Parathyroid adenoma (tissue), 2 donors: ENCODE results near the gene KIF26B.

Source experiments
- H2AFZ ChIP-seq: fragments of 300-600 bp; sonication (generic); one replicate; pipeline ENCODE4 v1.7.0; 2017; ENCODE audit warnings: antibody characterized with exemption, mild to moderate bottlenecking
- H3K27ac ChIP-seq: fragments of 300-600 bp; sonication (generic); one replicate; pipeline ENCODE4 v1.7.0; 2017
- H3K27me3 ChIP-seq: fragments of 300-600 bp; sonication (generic); one replicate; pipeline ENCODE4 v1.7.0; 2017; ENCODE audit warnings: low read length; ENCODE audit not compliant: control insufficient read depth, insufficient read depth
- H3K36me3 ChIP-seq: fragments of 300-600 bp; sonication (generic); one replicate; pipeline ENCODE4 v1.7.0; 2017; ENCODE audit warnings: low read length; ENCODE audit not compliant: control insufficient read depth, insufficient read depth
- H3K4me1 ChIP-seq: fragments of 300-600 bp; sonication (generic); one replicate; pipeline ENCODE4 v1.7.0; 2017; ENCODE audit warnings: control low read depth
- H3K4me2 ChIP-seq: fragments of 300-600 bp; sonication (generic); one replicate; pipeline ENCODE4 v1.7.0; 2017; ENCODE audit warnings: low read length
- H3K4me3 ChIP-seq: fragments of 300-600 bp; sonication (generic); one replicate; pipeline ENCODE4 v1.7.0; 2017; ENCODE audit warnings: low read depth, low read length
- H3K79me2 ChIP-seq: fragments of 300-600 bp; sonication (generic); one replicate; pipeline ENCODE4 v1.7.0; 2017; ENCODE audit warnings: control low read depth
- H3K9ac ChIP-seq: fragments of 300-600 bp; sonication (generic); one replicate; pipeline ENCODE4 v1.7.0; 2017; ENCODE audit warnings: mild to moderate bottlenecking
- H3K9me3 ChIP-seq: fragments of 300-600 bp; sonication (generic); one replicate; pipeline ENCODE4 v1.7.0; 2017; ENCODE audit warnings: low read length; ENCODE audit not compliant: control insufficient read depth
- CTCF ChIP-seq: fragments of 300-600 bp; sonication (generic); IDR thresholded peaks from one replicate; pipeline ENCODE4 v1.7.0; 2017; ENCODE audit warnings: antibody characterized with exemption, mild to moderate bottlenecking
- donor health status: primary hyperparathyroidism.

The KIF26B gene

DNA sequence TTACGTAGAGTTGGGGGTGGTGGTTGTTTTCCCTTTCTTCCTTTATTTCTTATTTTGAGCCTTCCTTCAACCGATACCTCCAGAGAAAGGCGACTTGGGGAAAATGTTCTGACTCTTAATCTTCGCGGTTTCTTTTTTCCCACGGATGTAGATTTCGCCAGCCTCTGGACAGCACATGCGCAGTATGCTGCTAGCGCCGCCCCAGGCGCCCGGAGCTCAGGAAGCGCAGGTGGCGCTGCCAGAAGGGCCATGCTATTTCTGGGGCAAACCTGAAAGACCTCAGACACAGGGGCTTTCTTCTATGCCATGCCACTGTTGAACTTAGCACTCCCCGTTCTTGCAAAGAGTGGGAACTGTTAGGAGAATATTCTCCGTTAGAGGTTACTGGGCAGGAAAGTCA, 392.1 kb downstream of the KIF26B start:
- Histone ChIP-seq H3K4me2 (peak overlapping the region; percentile 47), H3K4me3 (no peak overlapping the region), H3K27ac (no peak overlapping the region), H3K9me3 (no peaks in the 10 kb centered on the region), H3K79me2 (no peaks in the 10 kb centered on the region), H2AFZ (no peak overlapping the region), H3K4me1 (no peaks in the 10 kb centered on the region), H3K27me3 (no peaks in the 10 kb centered on the region), H3K36me3 (no peaks in the 10 kb centered on the region), H3K9ac (no peak overlapping the region)
- TF ChIP-seq CTCF = no peak

- Histone ChIP-seq H3K9ac (no peak overlapping the region), H3K4me3 (no peak overlapping the region), H3K9me3 (no peaks in the 10 kb centered on the region)
Measured at GRCh38 chr1:245549996-245550719, 395.4 kb downstream of the KIF26B start.

DNA sequence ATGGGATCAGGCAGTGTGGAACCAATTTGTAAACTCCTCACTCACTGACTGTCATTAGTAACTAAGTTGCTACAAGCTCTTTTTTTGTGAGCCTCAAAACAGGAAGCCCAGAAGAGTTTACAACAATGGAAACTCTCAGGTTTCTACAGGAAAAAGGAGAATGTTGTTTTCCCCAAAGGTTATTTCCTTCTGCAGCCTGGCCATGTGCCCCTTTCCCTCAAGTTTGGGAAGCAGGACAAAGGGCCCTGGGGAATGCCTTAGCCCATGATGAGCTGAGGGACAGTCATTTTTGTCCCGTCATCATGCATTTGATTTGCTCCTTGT, 395.9 kb downstream of the KIF26B start:
- Histone ChIP-seq H3K4me2 (no peak overlapping the region), H3K27me3 (no peaks in the 10 kb centered on the region), H3K27ac (no peak overlapping the region), H2AFZ (no peak overlapping the region), H3K36me3 (no peaks in the 10 kb centered on the region), H3K9me3 (no peaks in the 10 kb centered on the region), H3K4me3 (no peak overlapping the region), H3K79me2 (no peaks in the 10 kb centered on the region), H3K9ac (no peak overlapping the region), H3K4me1 (no peaks in the 10 kb centered on the region)
- no peak for TF ChIP-seq CTCF

More at GRCh38 chr1:245549996-245550719, 395.4 kb downstream of the KIF26B start:
- Histone ChIP-seq H3K79me2 (no peaks in the 10 kb centered on the region), H3K36me3 (no peaks in the 10 kb centered on the region), H3K27me3 (no peaks in the 10 kb centered on the region), H3K4me1 (no peaks in the 10 kb centered on the region), H2AFZ (no peak overlapping the region), H3K27ac (no peak overlapping the region), H3K4me2 (no peak overlapping the region)
- TF ChIP-seq CTCF = no peak

GRCh38 chr1:245551536-245551935, 396.8 kb downstream of the KIF26B start:
- Histone ChIP-seq H3K36me3 (no peaks in the 10 kb centered on the region), H3K4me3 (no peak overlapping the region), H3K27me3 (no peaks in the 10 kb centered on the region), H3K79me2 (no peaks in the 10 kb centered on the region), H3K4me2 (no peak overlapping the region), H3K27ac (no peak overlapping the region), H2AFZ (no peak overlapping the region), H3K4me1 (no peaks in the 10 kb centered on the region), H3K9ac (no peak overlapping the region), H3K9me3 (no peaks in the 10 kb centered on the region)
- no peak for TF ChIP-seq CTCF

- no peak overlapping the region for H3K27ac ChIP-seq
- H2AFZ ChIP-seq = no peak overlapping the region
- no peaks in the 10 kb centered on the region for H3K36me3 ChIP-seq
- H3K79me2 ChIP-seq = no peaks in the 10 kb centered on the region
- no peak overlapping the region for H3K9ac ChIP-seq
- no peak for TF ChIP-seq CTCF
- H3K27me3 ChIP-seq = no peaks in the 10 kb centered on the region
- no peak overlapping the region for H3K4me3 ChIP-seq
- H3K4me1 ChIP-seq = no peaks in the 10 kb centered on the region
- no peak overlapping the region for H3K4me2 ChIP-seq
- H3K9me3 ChIP-seq = no peaks in the 10 kb centered on the region
Measured at GRCh38 chr1:245552331-245552730, 397.5 kb downstream of the KIF26B start.
